Epithelial cell of proximal tubule (primary cell): ENCODE measurements around the gene P2RX2. TPM values are rescaled to one million over a fixed set of nuclear protein-coding genes. Genes with fewer than 3 reads are reported as not detected.

Experiments
- DNase-seq: peaks from one replicate; pipeline ENCODE4 v3.0.0-alpha.2; 2011; ENCODE audit warnings: low read depth
- H3K4me3 ChIP-seq: 2 replicates; pipeline ENCODE4 v1.5.1; 2011; ENCODE audit warnings: low read depth, mild to moderate bottlenecking, low read length
- total RNA-seq: library from RNA; depleted of rRNA; stranded (reverse); fragments of >200 nt; gene quantifications from 2 replicates; pipeline ENCODE4 v1.2.3, GENCODE V29; 2015
- TF ChIP-seq, protein P1 (sequence below): conservative IDR thresholded peaks from 2 replicates; pipeline ENCODE4 v1.5.1; 2012; ENCODE audit warnings: low read depth, mild to moderate bottlenecking, low read length

The P2RX2 gene
- total RNA-seq, 1 donor from 2014 or later, result not detected

DNA sequence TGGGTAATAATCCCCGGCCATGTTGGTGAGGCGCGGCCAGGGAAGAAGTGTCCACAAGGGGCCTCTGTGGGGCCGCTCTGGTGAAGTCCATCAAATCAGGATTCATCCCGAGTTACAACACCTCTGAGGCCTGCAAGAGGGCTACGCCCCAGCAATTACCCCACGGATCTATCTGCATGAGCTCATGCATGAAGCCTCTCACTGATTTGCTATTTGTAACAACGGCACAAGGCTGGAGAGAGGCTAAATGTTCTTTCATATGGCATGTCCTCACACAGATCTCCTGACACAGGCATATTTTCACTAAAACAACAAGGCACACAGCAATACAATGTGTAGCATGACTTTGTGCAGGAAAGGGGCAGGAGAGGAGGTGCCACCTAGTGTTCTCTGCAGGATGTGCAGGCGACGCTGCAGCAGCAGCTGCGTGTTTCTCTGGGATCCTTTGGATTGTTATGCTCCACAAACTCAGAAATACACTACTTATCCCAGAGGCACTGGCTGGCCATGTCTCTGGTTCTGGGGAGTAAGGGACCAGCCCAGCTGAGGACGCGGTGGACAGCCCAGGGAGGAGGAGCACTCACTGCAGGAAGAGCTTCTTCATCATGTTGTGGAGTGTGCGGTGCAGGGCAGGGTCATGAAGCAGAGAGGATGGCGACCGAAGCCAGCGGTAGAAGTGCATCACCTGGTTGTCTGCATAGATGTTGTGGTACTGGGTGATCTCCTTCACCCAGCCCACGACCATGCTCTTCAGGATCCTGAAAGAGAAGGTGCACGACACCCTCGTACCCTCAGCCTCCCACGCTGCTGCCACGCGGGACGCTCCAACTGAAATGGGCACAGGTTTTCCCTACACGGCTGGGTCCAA, 20.2 kb downstream of the P2RX2 start:
- peak; percentile 37 for DNase-seq
- H3K4me3 ChIP-seq, result no peak overlapping the region
- TF ChIP-seq, protein P1, sequence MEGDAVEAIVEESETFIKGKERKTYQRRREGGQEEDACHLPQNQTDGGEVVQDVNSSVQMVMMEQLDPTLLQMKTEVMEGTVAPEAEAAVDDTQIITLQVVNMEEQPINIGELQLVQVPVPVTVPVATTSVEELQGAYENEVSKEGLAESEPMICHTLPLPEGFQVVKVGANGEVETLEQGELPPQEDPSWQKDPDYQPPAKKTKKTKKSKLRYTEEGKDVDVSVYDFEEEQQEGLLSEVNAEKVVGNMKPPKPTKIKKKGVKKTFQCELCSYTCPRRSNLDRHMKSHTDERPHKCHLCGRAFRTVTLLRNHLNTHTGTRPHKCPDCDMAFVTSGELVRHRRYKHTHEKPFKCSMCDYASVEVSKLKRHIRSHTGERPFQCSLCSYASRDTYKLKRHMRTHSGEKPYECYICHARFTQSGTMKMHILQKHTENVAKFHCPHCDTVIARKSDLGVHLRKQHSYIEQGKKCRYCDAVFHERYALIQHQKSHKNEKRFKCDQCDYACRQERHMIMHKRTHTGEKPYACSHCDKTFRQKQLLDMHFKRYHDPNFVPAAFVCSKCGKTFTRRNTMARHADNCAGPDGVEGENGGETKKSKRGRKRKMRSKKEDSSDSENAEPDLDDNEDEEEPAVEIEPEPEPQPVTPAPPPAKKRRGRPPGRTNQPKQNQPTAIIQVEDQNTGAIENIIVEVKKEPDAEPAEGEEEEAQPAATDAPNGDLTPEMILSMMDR, result peak; percentile 79

- TF ChIP-seq, protein P1, result no peak
- H3K4me3 ChIP-seq, result no peak overlapping the region
- DNase-seq, result no peak
Observed at GRCh38 chr12:132639956-132640520, 21.5 kb downstream of the P2RX2 start.

- H3K4me3 ChIP-seq, result no peak overlapping the region
- TF ChIP-seq, protein P1, result no peak
- no peak for DNase-seq
Observed at GRCh38 chr12:132640936-132641335, 22.4 kb downstream of the P2RX2 start.

- no peak for DNase-seq
- TF ChIP-seq, protein P1, result no peak
- no peak overlapping the region for H3K4me3 ChIP-seq
Observed at GRCh38 chr12:132641811-132642650, 23.5 kb downstream of the P2RX2 start.

DNA sequence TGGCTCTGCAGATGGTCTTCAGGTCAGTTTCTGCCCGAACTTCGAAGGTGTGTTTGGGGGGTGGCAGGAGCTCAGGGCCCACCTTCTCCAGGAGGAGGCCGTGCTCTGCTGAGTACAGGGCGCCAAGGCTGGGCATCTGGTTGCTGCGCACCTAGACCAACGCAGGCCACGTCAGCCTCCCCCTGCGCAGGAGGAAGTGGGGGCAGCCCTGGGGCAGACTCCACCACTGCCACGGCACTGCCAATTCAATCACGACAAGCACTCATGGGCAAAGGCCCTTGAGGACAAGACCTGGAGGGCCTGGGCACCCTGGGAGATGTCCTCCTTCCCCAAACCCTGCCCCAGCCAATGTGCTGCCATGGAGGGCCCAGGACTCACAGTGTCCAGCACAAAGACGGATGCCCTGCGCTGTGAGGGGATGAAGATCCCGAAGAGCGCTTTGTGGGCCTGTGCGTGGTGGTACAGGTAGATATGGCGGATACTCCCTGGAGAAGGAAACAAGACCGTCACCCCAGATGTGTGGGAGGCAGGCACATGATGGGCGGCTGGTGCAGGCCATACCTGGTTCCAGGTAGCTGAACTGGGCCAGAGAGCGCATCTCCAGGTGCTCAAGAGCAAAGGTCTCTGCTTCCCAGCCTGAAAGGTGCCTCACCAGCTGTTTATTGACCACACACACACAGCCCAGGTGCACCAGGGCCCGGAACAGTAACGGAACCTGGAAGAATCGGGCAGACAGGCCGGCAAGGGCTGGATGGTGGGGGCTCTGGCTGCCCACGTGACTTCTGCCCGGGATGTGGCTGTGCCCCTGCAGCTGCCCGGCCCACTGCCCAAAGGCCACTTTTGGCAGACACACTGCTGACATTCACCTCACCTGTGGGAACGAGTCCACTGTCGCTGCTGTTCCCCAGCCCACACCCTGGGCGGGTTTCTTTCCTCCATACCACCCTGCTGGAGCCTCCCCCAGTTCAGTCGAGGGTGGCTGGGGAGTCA, 24.6 kb downstream of the P2RX2 start:
- TF ChIP-seq, protein P1, result no peak
- no peak overlapping the region for H3K4me3 ChIP-seq
- DNase-seq, result no peak

DNA sequence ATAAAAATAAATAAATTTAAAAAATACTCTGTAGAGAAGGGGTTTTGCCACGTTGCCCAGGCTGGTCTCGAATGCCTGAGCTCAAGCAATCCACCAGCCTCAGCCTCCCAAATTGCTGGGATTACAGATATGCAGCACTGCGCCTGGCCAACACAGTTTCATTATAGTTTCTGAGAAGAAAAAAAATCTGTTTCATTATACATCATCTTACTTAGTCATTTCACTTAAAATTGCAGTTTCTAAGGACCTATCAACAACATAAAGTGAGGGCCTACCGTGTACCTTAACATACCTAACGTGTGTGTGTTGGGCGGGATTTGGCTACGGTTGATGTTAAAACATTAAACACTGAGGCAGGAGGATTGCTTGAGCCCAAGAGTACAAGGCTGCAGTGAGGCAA, 28.3 kb downstream of the P2RX2 start:
- no peak for DNase-seq
- TF ChIP-seq, protein P1, result no peak
- no peak overlapping the region for H3K4me3 ChIP-seq
